HepG2 (cell line): ENCODE data around the gene CPA5. TPM values are rescaled to one million over a fixed set of nuclear protein-coding genes. Genes with fewer than 3 reads are reported as not detected.

Experiments used
- ATAC-seq: fragments of 200-7000 bp; cut with Tn5 transposase; 3 replicates; pipeline ENCODE4 v1.9.1; 2020; ENCODE audit warnings: mild to moderate bottlenecking, moderate library complexity
- BruUV-seq: library from RNA; stranded (reverse); fragments of 400-500 nt; replicated peaks from 2 replicates; lab custom pipeline; 2021; lab: Mats Ljungman, UMichigan
- CTCF ChIA-PET: fragments of 300-600 bp; formaldehyde crosslinking; extraction: SDS; loops from one replicate; lab custom pipeline; 2021; ENCODE audit warnings: low total read pairs, inconsistent platforms, low intra/inter-chr PET ratio; lab: Yijun Ruan, JAX
- POLR2A ChIA-PET: fragments of 350-600 bp; sonication (Branson Sonifier 250); formaldehyde crosslinking; loops from one replicate; lab custom pipeline; 2020; ENCODE audit warnings: antibody characterized with exemption, inconsistent platforms; lab: Yijun Ruan, JAX
- DNase-seq: peaks from one replicate; pipeline ENCODE4 v3.0.0-alpha.2; 2015; ENCODE audit warnings: low spot score
- FAIRE-seq: peaks from 3 replicates; lab custom pipeline; 2011; peaks lifted over from hg19 to GRCh38; lab: Jason Lieb, UNC
- H2AFZ ChIP-seq: one replicate; pipeline ENCODE4 v1.6.1; 2011; ENCODE audit warnings: low read length, inconsistent platforms
- H3K27ac ChIP-seq: fragments of 300-600 bp; 3 replicates; pipeline ENCODE4 v1.8.0; 2011; ENCODE audit warnings: mixed run types, mild to moderate bottlenecking, mixed read lengths, low read length, inconsistent platforms; ENCODE audit not compliant: insufficient read depth; ENCODE audit errors: extremely low read length
- H3K27me3 ChIP-seq, 2 experiments: fragments of 200-600 bp in 1 of 2; 2 replicates in 1 of 2; 3 replicates in 1 of 2; pipeline versions ENCODE4 v1.6.0 to v1.8.0; 2011; ENCODE audit warnings: low read length in 2 of 2, mild to moderate bottlenecking in 2 of 2, moderate library complexity in 2 of 2, inconsistent platforms in 1 of 2; ENCODE audit not compliant: insufficient read depth in 2 of 2, control insufficient read depth in 1 of 2
- H3K36me3 ChIP-seq, 2 experiments: fragments of 200-600 bp in 1 of 2; replicated peaks in 1 of 2; 2 replicates in 1 of 2; 3 replicates in 1 of 2; pipeline versions ENCODE4 v1.5.1 to v1.8.0; 2011; ENCODE audit warnings: low read length in 2 of 2, inconsistent platforms in 1 of 2; ENCODE audit not compliant: insufficient read depth in 2 of 2, control insufficient read depth in 1 of 2
- H3K4me1 ChIP-seq: 2 replicates; pipeline ENCODE4 v1.5.1; 2012; ENCODE audit warnings: low read length, inconsistent platforms; ENCODE audit not compliant: insufficient read depth
- H3K4me2 ChIP-seq: 2 replicates; pipeline ENCODE4 v1.6.0; 2011; ENCODE audit warnings: low read depth, low read length, inconsistent platforms
- H3K4me3 ChIP-seq, 3 experiments: fragments of 200-600 bp in 1 of 3; sonication (generic), shearing (Covaris generic) in 1 of 3; replicated peaks in 1 of 3; 2 replicates each; pipeline ENCODE4 v1.5.1; 2011 to 2016; ENCODE audit warnings: low read length in 3 of 3, inconsistent platforms in 2 of 3, low read depth in 2 of 3, mild to moderate bottlenecking in 2 of 3, control low read depth in 1 of 3, mixed read lengths in 1 of 3; ENCODE audit not compliant: insufficient read depth in 1 of 3
- H3K79me2 ChIP-seq: one replicate; pipeline ENCODE4 v1.6.1; 2011; ENCODE audit warnings: low read length, inconsistent platforms; ENCODE audit not compliant: insufficient read depth
- H3K9ac ChIP-seq: 2 replicates; pipeline ENCODE4 v1.6.0; 2011; ENCODE audit warnings: mild to moderate bottlenecking, low read depth, low read length, inconsistent platforms; ENCODE audit not compliant: insufficient read depth
- H3K9me3 ChIP-seq: 2 replicates; pipeline ENCODE4 v1.5.1; 2012; ENCODE audit warnings: mild to moderate bottlenecking, low read length
- H4K20me1 ChIP-seq: 2 replicates; pipeline ENCODE4 v1.6.0; 2011; ENCODE audit warnings: inconsistent platforms, mild to moderate bottlenecking, low read length, moderate library complexity; ENCODE audit not compliant: insufficient read depth
- ATF3 ChIP-seq: sonication (generic); formaldehyde crosslinking; IDR thresholded peaks from 2 replicates; pipeline ENCODE4 v1.4.0; 2020; ENCODE audit warnings: missing genetic modification reagents
- BORCS8-MEF2B ChIP-seq: sonication (generic); formaldehyde crosslinking; IDR thresholded peaks from 2 replicates; pipeline ENCODE4 v1.8.0; 2022; ENCODE audit warnings: mild to moderate bottlenecking, missing genetic modification reagents
- DNMT3B ChIP-seq: conservative IDR thresholded peaks from 2 replicates; pipeline ENCODE4 v1.6.1; 2016; ENCODE audit warnings: missing biosample characterization, control low read depth
- GFI1 ChIP-seq: sonication (generic); formaldehyde crosslinking; IDR thresholded peaks from 2 replicates; pipeline ENCODE4 v1.5.0; 2020; ENCODE audit warnings: missing genetic modification reagents, mild to moderate bottlenecking, borderline replicate concordance
- HNRNPUL1 ChIP-seq: fragments of 200-400 bp; formaldehyde crosslinking; IDR thresholded peaks from 2 replicates; pipeline ENCODE4 v1.6.1; 2017; ENCODE audit warnings: low read depth, mild to moderate bottlenecking, low read length, moderate library complexity
- KLF6 ChIP-seq: IDR thresholded peaks from 2 replicates; pipeline ENCODE4 v1.8.0; 2016; ENCODE audit warnings: missing biosample characterization, missing genetic modification reagents
- LRRFIP1 ChIP-seq: sonication (generic); formaldehyde crosslinking; conservative IDR thresholded peaks from 2 replicates; pipeline ENCODE4 v1.4.0; 2020; ENCODE audit warnings: missing genetic modification reagents
- MED8 ChIP-seq: sonication (generic); formaldehyde crosslinking; IDR thresholded peaks from 2 replicates; pipeline ENCODE4 v1.8.1; 2023; ENCODE audit warnings: mild to moderate bottlenecking, missing genetic modification reagents; ENCODE audit not compliant: insufficient replicate concordance
- NBN ChIP-seq: fragments of 450-650 bp; conservative IDR thresholded peaks from 2 replicates; pipeline ENCODE4 v1.6.1; 2017
- SNRNP70 ChIP-seq: fragments of 200-400 bp; formaldehyde crosslinking; IDR thresholded peaks from 2 replicates; pipeline ENCODE4 v1.6.1; 2017; ENCODE audit warnings: mild to moderate bottlenecking, low read depth, low read length, moderate library complexity
- SOX5 ChIP-seq: IDR thresholded peaks from 2 replicates; pipeline ENCODE4 v1.6.1; 2016; ENCODE audit warnings: borderline replicate concordance
- ZBED4 ChIP-seq: sonication (generic); formaldehyde crosslinking; IDR thresholded peaks from 2 replicates; pipeline ENCODE4 v1.4.0; 2020; ENCODE audit warnings: missing genetic modification reagents, borderline replicate concordance
- ZFYVE20 ChIP-seq: sonication (generic); formaldehyde crosslinking; IDR thresholded peaks from 2 replicates; pipeline ENCODE4 v1.8.0; 2023; ENCODE audit warnings: low read depth, mild to moderate bottlenecking, moderate library complexity, missing genetic modification reagents, borderline replicate concordance
- ZNF3 ChIP-seq: IDR thresholded peaks from 2 replicates; pipeline ENCODE4 v1.7.0; 2017; ENCODE audit warnings: inconsistent platforms
- ZNF431 ChIP-seq: sonication (generic); formaldehyde crosslinking; IDR thresholded peaks from 2 replicates; pipeline ENCODE4 v1.9.0; 2022; ENCODE audit warnings: missing genetic modification reagents, low read depth, mild to moderate bottlenecking, borderline replicate concordance
- ZNF605 ChIP-seq: sonication (generic); formaldehyde crosslinking; IDR thresholded peaks from 2 replicates; pipeline ENCODE4 v1.8.0; 2022; ENCODE audit warnings: mild to moderate bottlenecking, missing genetic modification reagents
- ZNF652 ChIP-seq: IDR thresholded peaks from 2 replicates; pipeline ENCODE4 v1.6.1; 2016; ENCODE audit warnings: low read depth, borderline replicate concordance
- WGBS: methylation state at CpG from one replicate; pipeline ENCODE4 v1.1.6; 2017; ENCODE audit warnings: low lambda C conversion rate; 5-methylcytosine and 5-hydroxymethylcytosine counted together
- in situ Hi-C: cut with HindIII; loops from 2 replicates; pipeline ENCODE4 v1.10.0; 2017; ENCODE audit warnings: low pct_unique_long_range_greater_than_20kb; ENCODE audit not compliant: extremely low pct_ligation_motif_present
- intact Hi-C: fragments of 100-400 bp; cut with micrococcal nuclease; formaldehyde crosslinking; loops from one replicate; pipeline ENCODE4 v1.10.0; 2022; ENCODE audit not compliant: unreplicated experiment
- polyA plus RNA-seq, 8 experiments: library from polyadenylated mRNA; depleted of rRNA in 3 of 8; stranded (reverse) in 7 of 8; unstranded in 1 of 8; fragments of >200 nt; fragmentation: Illumina TruSeq in 4 of 8; extraction: Trizol in 4 of 8; gene quantifications; 2 replicates each; pipeline versions ENCODE4 v1.2.1 to v1.2.3, GENCODE V29; 2011 to 2016; ENCODE audit warnings: low read depth in 4 of 8, missing spikeins in 1 of 8, mixed read lengths in 1 of 8; ENCODE audit not compliant: insufficient read depth in 1 of 8
- total RNA-seq, 5 experiments: library from RNA; depleted of rRNA; stranded (reverse); fragments of >200 nt; fragmentation: Illumina TruSeq; extraction: Trizol; gene quantifications; 2 replicates each; pipeline ENCODE4 v1.2.3, GENCODE V29; 2016; ENCODE audit warnings: low read depth in 1 of 5

CPA5 gene
- total and polyA plus RNA-seq, 2 of the 13 experiments (the other 11 are each of a cell fraction or from before 2014, with no cell fraction given), result 0.48 TPM; not detected in 1

DNA sequence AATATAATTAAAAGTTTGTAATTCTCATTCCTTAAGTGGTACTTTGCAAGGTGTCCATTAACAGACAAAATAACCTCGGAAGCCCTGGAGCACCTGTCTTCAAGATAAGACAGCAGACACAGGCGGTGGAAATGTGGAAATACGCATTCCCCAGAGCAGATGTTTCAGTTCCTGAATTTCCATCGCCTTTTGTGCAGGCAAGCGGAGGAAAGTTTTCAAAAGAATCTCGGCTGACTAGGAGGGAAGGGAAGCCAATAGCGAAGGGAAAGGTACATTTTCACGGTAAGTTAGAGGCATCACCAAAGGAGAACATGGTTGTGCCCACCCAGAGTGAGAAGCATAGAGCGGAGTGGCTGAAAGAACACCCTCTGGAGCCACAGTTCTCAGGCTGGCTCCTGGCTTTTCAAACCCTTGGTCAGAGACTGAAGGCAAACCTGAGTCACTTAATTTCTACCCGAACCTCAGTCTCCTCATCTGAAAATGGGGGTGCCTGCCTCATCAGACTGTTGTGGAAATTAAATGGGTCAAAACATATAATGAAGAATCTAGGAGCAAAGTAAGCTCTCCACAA is 49.3 kb downstream of the CPA5 start (continued):
- TF ChIP-seq MED8 (CRISPR knock-in tag) (no peak), SNRNP70 (no peak), ZNF431 (CRISPR knock-in tag) (no peak), HNRNPUL1 (no peak), ZNF3 (no peak)
- TF ChIP-seq, all 625 proteins: peak for 0

DNA sequence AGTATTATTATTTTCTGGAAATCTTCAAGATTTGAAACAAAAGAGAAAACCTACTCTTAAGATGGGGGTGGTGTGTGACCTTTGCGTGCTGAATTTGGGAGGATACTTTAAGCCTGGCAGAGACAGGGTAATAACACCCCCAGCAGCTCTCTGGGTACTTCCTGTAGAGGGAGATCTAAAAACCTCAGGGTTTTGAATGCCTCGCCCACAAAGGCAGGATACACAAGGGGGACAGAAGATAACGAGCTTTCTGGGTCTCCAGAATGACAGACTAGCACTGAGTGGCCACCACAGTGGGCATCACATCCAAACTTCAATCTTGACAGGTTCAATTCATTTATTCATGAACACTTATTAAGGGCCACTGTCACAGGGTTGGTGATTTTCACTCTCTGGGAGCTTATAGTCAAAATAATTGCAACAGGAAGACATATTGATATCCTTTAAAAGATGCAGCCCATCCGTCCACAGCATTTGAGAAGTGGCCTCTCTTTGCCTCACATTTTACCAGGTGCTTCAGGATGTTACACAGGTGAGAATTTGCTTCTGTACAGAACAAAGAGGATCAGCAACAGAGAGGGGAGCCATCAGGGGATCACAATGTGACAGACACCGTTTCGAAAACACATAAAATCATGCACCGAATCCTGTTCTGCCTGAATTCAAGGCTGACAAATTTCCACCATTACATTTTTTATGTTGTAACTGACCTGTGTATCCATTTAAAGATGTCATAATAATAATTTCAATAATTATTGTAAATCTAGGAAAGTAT is 50.0 kb downstream of the CPA5 start:
- no TSS peak for BruUV-seq
- Histone ChIP-seq H3K27ac (no peak overlapping the region), H2AFZ (no peak overlapping the region), H3K36me3 (no peaks in the 10 kb centered on the region), H3K4me3 (no peak overlapping the region), H4K20me1 (no peaks in the 10 kb centered on the region), H3K27me3 (no peaks in the 10 kb centered on the region), H3K9me3 (no peaks in the 10 kb centered on the region), H3K79me2 (no peaks in the 10 kb centered on the region), H3K9ac (no peak overlapping the region), H3K4me2 (no peak overlapping the region), H3K4me1 (no peaks in the 10 kb centered on the region)
- WGBS, result 81% methylated on average over 6 of the region's 7 CpGs
- no peak for FAIRE-seq
- ChIA-PET CTCF (no interaction called here), POLR2A (no interaction called here)
- in situ Hi-C loops, result no loop called here
- intact Hi-C loops, result no loop called here
- ATAC-seq, result no peak
- no peak for DNase-seq
- TF ChIP-seq NBN, result no peak
- no peak for TF ChIP-seq ZBED4 (CRISPR knock-in tag)
- no peak for TF ChIP-seq DNMT3B (CRISPR knock-in tag)
- TF ChIP-seq KLF6 (CRISPR knock-in tag), result no peak
- TF ChIP-seq ZNF652 (CRISPR knock-in tag), result no peak
- no peak for TF ChIP-seq SOX5 (CRISPR knock-in tag)
- no peak for TF ChIP-seq GFI1 (CRISPR knock-in tag)
- TF ChIP-seq ZFYVE20 (CRISPR knock-in tag), result no peak
- TF ChIP-seq LRRFIP1 (CRISPR knock-in tag), result no peak
- TF ChIP-seq BORCS8-MEF2B (CRISPR knock-in tag), result no peak
- no peak for TF ChIP-seq ZNF605 (CRISPR knock-in tag)
- no peak for TF ChIP-seq ATF3 (CRISPR knock-in tag)
